Measurements from ENCODE around the gene ZNF831.
A peak's percentile ranks its signal among the peaks of the same experiment; 100 is the strongest.

The ZNF831 gene

DNA sequence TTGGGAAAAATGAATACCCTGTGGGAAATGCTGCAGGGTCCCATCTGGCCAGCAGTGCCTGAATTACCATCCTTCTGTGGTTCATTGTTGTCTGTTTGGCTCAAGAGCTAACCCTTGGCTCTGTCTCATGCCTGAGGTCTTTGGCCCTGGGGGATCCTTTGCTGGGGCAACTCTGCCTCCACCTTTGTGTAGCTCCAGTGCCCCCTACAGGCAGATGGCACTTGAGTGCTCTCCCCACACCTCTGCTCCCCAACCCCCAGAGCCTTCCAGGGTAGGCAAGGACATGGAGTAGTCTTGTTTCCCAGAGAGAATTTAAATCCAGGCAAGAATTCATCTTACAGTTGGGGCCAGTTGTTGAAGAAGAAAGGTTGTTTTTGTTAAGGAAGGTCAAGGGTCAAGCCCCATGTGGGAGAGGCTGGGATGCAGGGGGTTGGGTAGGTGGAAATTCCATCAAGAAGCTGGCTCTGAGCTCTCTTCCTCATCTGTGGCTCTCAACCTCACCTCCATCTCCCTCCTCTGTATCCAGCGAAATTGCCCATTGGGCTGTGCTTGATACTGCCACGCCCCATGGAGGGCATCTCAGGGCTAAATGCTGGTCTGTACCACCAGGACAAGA is 44.2 kb downstream of the ZNF831 start:
- H3K4me3 ChIP-seq (ENCODE audit: low read depth, low read length): no peak overlapping the region

DNA sequence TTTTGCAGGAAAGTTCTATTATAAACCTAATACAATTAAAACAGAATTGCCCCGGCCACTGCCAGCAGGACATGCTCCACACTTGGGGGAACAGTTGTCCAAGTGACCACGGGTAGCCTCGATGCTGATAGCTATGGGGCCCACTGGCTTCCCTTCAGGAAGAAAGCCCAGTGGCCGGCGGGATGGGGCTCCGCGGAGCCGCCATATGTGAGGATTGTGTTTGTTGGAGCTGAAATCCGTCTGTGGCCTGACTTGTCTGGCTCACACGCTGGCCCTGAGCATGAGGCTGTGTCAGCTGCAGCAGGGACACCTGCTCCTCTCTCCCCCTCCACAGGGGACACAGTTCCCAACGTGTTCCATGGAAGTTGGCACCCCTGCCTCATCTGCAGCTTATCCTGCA is 46.6 kb downstream of the ZNF831 start:
- H3K4me3 ChIP-seq (ENCODE audit: low read depth, low read length): no peak overlapping the region

DNA sequence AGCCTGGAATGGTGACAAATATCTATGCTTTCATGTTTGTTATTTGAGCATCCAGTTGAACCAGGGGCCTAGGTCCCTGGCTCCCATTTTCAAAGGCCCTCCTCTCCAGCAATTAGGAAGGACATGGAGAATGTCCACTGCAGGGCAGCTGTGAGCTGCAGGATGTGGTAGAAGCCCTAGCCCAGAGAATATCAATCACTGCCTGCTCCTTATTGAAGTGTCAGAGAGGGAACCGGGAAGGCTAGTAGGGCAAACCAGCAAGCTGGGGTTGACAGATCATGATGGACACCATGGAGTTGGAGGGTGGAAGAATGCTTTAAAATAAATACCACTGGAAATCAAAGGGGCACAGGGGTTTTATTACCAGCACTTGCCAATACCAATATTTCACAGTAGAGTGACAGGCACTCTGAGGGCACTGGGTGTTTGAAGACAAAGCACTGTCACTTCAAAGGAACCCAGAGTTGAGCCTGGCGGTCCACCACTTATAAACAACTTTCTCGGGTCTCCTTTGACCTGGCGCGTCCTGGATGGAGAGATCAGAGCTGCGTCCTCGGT is 47.7 kb downstream of the ZNF831 start:
- H3K4me3 ChIP-seq (ENCODE audit: low read depth, low read length): no peak overlapping the region

DNA sequence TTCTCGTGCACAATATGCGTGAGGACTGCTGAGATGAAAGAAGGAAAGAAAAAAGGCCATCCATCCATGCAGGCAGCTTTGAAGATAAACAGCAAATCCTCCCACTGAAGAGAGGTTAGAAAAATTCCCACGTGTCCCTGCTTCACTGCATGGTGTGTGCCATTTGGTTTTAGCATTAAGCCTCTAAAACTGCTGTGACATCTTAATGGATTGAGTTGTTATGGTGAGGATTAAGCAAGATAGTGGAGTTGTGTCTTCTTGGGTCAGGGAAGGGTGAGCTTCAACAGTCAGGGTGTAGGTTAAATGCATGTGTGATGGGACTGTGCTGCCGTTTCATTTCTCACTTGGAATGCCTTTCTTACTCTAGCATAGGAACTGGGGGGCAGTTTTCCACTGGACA is 50.5 kb downstream of the ZNF831 start:
- H3K4me3 ChIP-seq (ENCODE audit: low read depth, low read length): no peak overlapping the region

DNA sequence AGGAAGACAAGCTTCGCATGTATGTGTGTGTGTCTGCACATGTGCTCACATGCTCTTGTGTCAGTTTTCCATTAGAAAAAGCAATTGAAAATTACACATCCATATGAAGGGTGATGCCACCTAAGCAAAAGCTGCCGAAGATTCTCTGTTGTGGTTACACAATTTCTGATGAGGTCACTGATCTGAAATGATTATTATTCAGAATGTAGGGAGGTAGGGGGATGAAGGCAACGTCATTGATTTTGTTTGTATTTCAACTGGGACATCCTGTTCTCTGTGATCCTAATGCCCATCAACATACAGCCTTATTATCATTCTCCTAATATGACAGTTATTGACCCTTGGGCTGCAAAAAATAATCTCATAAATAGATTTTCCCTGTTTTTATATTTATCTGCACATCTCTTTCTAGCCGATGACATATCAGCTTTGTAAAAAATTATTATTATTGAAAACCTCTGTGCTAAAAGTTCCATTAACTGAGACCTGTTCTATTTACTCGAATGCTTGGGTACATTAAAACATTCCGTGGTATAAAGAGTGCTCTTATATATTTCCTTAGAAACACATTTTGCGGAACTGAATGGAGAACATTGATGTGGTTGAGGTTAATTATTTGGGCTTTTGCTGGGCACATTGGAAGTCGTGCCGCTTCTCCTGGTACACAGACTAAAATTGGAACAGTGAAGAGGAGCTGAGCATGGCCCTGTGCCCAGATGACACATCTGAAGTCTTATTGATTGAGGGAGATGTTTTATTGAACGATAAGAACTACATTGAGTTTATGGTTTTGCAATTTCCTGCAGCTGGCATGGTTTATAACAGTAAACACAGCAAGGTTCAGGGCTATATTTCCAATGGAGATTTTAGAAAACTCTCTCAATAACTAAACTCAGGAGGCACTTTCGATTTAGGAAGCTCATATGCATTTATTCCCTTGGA is 51.3 kb downstream of the ZNF831 start:
- H3K4me3 ChIP-seq (ENCODE audit: low read depth, low read length): no peak overlapping the region

DNA sequence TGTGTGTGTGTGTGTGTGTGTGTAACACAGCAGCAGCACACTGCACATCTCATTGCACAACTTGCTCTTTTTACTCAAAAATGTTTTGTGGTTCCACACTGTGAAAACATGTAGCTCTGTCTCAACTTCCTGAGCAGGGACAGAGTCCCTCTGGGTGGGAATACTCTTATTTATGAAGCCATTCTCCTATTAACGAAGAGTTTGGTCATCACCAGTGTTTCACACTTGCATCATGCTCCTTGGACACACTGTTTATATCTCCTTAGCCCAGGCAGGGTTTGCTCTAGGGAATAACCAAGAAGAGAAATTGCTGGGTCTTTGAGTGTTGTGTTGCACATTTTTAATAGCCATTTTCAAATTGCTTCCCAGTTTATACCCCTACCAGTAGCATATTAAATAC is 53.6 kb downstream of the ZNF831 start:
- no peak overlapping the region for H3K4me3 ChIP-seq (ENCODE audit: low read depth, low read length)

DNA sequence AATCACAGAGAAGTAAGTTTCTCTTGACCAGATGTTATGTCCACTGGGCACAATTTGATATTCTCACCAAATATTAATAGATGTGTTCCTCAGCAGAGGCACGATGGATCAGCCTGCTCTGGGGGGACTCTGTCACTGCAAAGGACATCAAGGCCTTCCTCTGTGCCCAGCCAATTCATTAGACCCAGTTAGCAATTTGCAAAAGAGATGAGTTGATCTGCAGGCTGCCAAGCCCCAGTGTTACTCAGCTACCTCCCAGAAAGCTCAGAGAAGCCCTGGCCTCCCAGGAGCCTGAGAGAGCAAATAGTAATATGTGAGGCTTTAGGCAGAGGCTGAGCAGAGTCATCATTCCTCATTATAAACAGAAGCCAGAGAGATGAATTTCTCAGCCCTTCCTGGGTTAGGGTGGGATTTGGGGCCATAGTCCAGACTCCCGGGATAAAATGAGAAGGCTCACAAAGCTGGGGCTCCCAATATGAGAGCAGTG is 54.2 kb downstream of the ZNF831 start:
- H3K4me3 ChIP-seq (ENCODE audit: low read depth, low read length): no peak overlapping the region

DNA sequence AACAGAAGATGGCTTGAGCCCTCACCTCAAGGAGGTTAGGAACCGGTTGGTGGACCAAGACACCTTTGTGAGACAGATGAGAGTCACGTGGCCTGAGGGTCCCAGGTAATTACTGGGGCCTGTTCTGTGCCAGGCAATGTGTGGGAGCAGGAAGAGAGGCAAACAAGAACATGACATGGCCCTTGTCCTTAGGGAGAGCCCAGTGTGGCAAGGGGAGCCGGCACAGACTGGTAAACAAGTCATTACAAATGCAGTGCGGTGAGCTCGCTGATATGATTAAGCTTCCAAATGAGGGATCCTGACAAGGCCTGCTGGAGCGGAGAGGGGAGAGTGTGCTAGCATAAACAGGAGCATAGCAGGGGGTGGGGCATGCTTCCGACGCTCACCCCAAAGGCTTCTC is 55.6 kb downstream of the ZNF831 start:
- H3K4me3 ChIP-seq (ENCODE audit: low read depth, low read length): no peak overlapping the region

DNA sequence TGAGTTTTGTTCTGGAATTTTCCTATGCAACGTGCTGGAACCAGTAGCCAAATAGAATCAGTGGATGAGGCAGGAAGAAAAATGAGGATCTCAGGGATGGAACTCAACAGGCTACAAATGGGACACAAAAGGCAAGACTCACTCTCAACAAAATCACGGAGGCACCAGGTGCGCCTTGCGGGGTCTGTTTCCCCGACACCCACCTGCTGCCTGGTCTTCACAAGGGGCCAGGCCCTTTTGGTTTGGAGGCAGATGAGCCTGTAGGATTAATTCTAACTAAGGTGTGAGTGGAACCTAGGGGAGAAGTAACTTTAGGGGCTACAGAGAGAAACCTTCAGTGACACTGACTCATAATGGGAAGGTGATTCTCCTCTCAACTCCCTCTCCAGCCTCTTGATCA is 56.5 kb downstream of the ZNF831 start:
- no peak overlapping the region for H3K4me3 ChIP-seq (ENCODE audit: low read depth, low read length)

DNA sequence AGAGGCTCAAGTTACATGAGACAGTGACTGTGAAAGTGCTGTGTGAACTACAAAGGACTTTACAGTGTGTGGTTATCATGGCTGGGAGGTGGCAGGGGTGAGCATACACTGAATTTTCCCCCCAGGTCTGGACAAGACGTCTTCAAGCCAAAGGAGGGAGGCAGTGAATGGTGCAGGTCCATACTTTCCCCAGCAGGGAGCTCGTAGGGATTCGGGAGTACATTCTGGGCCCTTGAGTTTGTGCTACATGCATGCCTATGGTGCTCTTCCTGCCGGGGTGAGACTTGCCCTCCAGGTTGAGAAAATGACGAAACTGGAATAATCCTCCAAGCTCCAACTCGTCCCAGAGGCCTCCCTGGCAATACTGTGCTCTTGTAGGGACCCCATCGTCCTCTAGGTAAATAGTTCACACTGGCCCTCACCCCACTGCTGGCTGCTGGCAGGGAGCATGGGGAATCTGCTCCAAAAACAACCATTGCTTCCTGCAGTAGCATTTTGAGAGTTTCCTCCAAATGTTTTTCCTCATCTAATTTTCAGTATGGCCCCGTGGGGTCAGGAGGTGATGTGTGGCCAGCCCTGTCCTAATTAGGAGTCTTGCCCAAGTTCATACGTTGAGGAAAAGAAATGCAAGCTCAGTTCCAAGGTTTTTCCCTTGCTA is 57.6 kb downstream of the ZNF831 start:
- H3K4me3 ChIP-seq (ENCODE audit: low read depth, low read length): no peak overlapping the region

DNA sequence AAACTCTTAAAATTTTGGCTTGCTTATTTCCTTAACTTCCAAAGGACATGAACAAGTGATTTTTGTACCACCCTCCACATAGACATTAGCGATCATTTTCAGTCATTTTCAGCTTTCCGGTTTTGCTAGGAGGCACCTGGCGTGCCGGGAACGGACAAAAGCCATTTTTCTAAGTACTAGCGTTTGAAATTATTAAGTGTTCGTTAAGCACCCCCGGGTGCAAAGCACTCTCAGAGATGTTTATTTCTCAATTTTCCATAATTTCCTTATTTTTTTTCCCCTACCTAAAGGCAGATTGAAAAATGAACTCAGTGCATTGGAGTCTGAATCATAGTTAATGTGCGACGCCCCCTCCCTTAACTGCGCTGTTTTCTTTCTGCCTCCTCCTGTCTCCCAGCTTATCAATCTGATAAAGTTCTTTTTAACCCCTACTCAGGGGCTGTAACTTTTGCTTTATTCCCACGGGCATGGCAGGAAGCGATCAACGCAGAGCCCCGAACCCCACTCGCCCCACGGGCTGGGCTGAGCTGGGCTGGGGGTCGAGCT is 58.2 kb downstream of the ZNF831 start:
- no peak overlapping the region for H3K4me3 ChIP-seq (ENCODE audit: low read depth, low read length)

DNA sequence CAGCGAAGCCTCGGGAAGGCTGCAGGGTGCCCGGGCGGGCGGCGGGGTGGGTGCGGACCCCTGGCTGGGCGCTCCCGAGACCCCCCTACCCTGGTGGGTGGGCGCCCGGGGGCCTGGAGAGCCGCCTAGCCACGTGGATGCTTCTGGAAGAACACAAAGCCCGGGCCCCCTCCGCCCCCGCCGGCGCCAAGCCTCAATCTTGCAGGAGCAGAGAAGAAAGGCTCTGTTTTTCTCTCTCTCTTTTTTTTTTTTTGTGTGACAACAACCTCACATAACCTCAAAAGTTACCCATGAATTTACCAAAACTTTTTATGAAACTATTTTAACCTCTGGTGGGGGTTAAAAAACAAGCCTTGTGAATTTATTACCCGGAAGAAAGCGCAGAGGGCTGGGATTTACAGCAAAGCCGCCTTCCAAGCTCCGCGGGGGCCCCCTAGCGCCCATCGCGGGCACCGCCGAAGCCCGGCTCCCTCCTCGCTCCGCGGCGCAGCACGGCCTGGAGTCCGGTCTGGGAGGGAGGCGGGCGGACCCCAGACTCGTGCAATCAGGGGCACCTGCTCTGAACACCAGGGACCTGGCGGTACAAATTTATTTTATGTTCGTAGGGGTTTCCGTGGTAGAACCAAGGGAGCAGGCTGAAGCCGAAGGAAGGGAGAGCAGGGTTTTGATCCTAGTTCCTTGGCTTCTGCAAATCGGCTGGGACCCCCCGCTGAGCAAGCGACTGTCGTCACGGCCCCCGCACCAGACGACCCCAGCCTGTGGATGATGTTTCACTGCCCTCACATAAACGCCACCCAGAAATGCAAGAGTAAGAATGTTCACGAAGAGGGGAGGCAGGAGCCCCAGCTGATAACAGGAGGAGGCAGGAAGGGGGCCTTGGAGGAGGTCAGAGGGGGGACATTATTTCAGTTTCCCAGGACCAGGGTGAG is 58.9 kb downstream of the ZNF831 start:
- peak overlapping the region; percentile 35 for H3K4me3 ChIP-seq (ENCODE audit: low read depth, low read length)

DNA sequence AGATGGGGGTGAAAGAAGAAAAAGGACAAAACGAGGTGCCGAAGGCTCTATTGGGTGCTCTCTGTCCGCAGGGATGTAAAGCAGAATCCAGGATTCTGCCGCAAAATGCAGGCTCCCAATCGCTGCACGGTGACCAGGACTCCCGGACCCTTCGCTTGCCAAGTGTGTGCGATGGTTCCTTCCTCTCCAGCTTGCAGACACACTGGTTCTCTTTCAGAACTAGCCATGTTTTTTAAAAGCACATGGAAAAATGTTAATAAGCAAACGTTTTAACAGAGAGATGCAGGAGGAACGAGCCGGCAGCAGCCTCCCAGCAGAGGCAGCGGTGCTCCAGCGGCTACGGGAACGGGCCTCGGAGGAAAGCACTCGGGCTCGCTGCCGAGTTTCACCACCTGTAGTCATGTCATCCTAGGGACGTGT is 59.6 kb downstream of the ZNF831 start:
- H3K4me3 ChIP-seq (ENCODE audit: low read depth, low read length): no peak overlapping the region

DNA sequence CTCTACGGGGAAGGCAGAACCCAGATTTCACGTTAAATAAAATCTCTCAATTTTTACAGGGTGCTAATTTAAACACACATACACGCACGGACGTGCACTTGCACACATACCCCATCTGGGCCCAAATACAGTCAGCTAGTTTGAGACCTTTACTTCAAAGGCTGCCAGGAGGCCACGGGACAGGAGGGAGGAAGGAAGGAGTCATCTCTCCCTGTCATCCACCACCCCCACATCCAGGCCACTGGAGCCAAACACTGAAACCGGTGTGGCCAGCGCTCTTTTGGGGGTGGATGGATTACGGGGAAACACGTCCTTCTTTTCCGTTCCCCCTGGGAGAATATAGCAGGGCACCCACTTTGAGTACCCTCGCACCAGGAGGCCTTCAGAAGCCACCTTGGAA is 60.1 kb downstream of the ZNF831 start:
- no peak overlapping the region for H3K4me3 ChIP-seq (ENCODE audit: low read depth, low read length)

DNA sequence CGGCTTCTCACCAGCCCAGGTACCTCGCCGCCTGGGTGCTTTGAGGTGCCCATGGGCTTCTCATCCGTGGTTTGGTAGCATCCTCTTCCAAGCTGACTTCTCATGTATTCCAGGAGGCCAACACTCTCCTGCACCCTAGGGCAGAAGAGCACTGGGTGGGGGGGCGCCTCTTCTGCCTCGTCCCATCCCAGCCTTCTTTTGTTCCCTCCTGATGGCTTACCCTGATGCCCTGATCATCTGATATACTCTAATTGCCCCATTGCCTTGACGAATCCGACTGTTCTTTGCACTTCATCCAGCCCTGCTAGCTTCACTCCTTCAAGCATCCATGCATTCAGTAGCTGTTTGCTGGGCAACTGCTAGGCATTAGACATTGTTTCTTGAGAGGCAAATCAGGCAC is 60.6 kb downstream of the ZNF831 start:
- no peak overlapping the region for H3K4me3 ChIP-seq (ENCODE audit: low read depth, low read length)

DNA sequence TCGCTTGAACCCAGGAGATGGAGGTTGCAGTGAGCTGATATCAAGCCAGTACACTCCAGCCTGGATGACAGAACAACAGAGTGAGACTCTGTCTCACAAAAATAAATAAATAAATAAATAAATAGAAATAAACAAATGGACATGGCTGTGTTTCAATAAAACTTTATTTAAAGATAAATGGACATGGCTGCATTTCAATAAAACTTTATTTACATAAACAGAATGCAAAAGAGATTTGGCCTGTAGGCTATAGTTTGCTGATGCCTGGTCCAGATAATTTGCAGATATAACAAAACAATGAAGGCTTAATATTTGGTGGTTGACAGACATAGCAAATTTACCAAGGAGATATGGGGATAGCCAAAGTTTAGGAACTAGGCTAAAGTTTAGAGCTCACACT is 66.8 kb downstream of the ZNF831 start:
- no peak overlapping the region for H3K4me3 ChIP-seq (ENCODE audit: low read depth, low read length)

DNA sequence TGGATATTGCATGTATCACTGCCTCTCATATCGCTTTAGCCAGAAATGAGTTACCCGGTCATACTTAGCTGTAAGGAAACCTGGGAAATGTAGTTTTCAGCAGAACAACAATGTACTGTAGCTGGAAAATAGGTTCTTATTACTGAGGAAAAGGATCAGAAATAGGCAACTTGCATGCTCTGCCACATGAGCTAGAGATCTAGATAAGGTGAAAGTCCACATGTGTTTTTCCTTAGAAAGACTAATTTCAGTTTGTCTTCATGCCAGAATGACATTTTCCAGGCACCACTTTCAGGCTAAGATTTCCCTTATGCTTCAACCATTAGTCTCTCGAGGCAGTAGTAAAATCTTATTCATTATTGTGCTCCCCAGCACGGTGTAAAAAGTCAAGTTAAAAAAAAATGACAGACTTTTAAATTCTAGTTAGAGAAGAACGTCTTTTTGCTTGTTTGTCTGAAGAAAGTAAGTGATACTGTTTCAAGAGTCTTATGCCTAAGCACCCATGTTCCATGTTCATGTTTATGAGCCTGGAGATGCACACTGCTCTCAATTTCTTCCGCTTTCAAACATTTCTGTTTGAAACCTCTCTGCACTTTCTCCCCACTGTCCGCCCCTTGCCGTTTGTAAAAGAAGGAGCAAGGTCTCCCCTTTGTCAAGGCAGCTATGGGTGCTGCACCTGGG is 67.6 kb downstream of the ZNF831 start:
- H3K4me3 ChIP-seq (ENCODE audit: low read depth, low read length): no peak overlapping the region

DNA sequence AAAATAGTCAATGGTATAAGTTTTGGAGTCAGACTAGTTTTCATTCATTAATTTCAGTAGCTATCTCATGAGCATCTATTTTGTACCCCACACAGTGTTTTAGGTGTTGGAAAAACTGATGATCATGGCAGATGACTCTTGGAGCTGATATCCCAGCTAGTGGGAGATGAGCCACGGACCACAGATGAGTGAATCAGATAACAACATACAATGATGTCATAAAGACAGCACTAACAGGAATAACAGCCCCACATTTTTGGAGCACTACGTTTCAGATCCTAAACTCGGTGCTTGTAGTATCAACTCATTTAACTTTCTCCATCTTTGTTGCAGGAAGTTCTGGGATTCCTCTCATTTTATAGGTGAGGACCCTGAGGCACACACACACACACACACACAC is 69.0 kb downstream of the ZNF831 start:
- H3K4me3 ChIP-seq (ENCODE audit: low read depth, low read length): no peak overlapping the region

DNA sequence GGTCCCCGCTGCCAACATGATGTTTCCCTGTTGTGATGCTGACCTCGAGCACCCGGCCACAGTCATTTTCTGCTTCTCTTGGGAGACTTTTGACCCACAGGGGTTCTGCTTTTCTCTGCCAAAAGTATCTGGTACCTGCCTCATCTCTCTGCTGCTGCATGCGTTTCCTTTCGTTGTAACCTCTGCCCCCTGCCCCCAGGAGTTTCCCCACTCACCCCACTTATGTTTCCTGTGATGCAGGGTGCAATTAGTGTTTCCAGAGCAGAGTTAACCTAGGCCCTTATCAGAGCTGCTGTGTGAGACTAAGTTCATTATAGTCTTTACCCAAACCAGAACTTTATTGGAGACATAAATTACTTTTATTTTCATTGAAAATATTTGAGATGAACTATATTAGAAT is 71.6 kb downstream of the ZNF831 start:
- no peak overlapping the region for H3K4me3 ChIP-seq (ENCODE audit: low read depth, low read length)

DNA sequence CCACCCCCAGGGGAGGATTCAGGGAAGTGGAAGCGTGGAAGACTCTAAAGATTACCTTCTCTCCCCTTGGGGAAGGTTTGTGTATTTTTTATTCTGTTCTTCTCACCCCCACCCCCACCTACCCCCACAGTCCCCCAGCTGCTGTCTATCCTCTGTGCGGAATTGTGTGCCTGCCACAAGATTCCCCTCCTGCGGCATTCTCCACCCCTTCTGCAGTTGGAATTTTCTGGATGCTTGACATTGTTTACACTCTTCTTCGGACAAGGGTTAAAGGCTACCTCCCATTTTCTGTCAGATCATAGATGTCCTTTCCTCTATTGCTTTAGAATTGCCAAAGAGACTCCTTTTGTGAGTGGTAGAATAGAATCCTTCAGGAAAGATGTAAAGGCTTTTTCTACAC is 76.4 kb downstream of the ZNF831 start:
- no peak overlapping the region for H3K4me3 ChIP-seq (ENCODE audit: low read depth, low read length)
